ENCODE measurements around the gene GRAMD1A.

GRAMD1A gene

DNA sequence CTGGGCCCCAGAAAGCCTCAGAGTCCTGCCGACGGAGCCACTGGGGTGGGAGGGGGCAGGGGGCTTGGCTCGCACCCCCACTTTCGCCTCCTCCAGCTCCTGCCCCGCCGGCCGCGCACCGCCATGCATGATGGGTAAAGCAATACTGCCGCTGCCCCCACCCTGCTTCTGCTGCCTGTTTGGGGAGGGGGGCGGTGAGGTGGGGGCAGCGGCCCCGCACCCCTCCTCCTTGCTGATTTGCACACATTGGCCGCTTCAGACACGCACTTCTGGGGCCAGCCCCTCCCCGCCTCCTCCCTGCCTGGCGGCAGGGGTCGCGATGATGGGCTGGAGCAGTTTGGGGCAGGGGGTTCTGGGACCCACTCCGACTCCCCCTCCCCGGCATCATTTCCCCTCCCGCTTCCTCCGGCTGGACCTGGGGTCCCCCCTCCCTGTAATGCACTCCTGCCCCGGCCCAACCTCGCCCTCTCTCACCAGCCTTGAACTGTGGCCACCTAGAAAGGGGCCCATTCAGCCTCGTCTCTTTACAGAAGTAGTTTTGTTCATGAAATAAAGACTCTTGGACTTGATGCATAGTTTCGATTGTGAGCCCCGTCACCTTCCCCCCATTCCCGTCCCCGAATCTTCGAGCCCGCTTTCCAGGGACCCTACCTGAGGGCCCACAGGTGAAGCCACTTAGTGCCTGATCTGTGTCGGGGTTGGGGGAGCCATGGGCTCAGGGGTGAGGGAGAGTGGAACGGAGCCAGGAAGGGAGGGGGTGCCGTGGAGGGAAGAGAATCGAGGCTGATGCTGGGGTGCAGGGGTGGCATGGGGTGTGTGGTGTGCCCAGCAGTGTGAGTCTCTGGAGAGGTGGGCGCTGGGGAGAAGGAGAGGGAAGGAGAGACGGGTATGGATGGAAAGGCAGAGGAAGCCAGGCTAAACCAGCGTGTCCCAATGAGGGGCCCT is 40.0 kb downstream of the GRAMD1A start:
- H3K9me3 ChIP-seq (ENCODE audit: control insufficient read depth, insufficient read depth, low read depth, low read length): no peaks in the 10 kb centered on the region
- ChIA-PET POLR2A (interaction anchor here (0.6 kb wide), 1 partner anchor 8 kb away, joined by 6 read pairs; no protein-coding TSS in a partner anchor), CTCF (no interaction called here)
- H3K36me3 ChIP-seq (ENCODE audit: control insufficient read depth in 2 of 2, insufficient read depth in 1 of 2, low read length in 2 of 2): peaks cover 0 to 7% of the 10 kb centered on the region in 2 experiments; a peak in 1 of 3 replicates
- TF ChIP-seq SP2 (tag by site-specific recombination; IDR thresholded peaks at IDR 0.05) (peak; percentile 10; the same call in 1 of the 2 replicates), ZSCAN23 (tag by site-specific recombination; IDR thresholded peaks at IDR 0.05) (no peak), KLF16 (tag by site-specific recombination; IDR thresholded peaks at IDR 0.05) (no peak), ZNF239 (tag by site-specific recombination; IDR thresholded peaks at IDR 0.05) (no peak), ZNF600 (tag by site-specific recombination; IDR thresholded peaks at IDR 0.05) (0 out of 2 replicates have a peak, but pooled peaks have one; percentile 39), KLF8 (tag by site-specific recombination; IDR thresholded peaks at IDR 0.05) (peak; percentile 10; the same call in 1 of the 2 replicates), ZNF621 (tag by site-specific recombination; IDR thresholded peaks at IDR 0.05) (no peak), ZNF169 (tag by site-specific recombination; IDR thresholded peaks at IDR 0.05) (no peak), WT1 (tag by site-specific recombination; IDR thresholded peaks at IDR 0.05) (no peak), ZNF366 (tag by site-specific recombination; conservative IDR thresholded peaks at IDR 0.05) (no peak), ZNF112 (tag by site-specific recombination; IDR thresholded peaks at IDR 0.05) (no peak), ZNF623 (tag by site-specific recombination; IDR thresholded peaks at IDR 0.05) (no peak), ZNF302 (tag by site-specific recombination; IDR thresholded peaks at IDR 0.05; ENCODE audit: low read depth) (0 out of 2 replicates have a peak, but pooled peaks have one; percentile 48), KLF9 (tag by site-specific recombination; IDR thresholded peaks at IDR 0.05; ENCODE audit: low read depth) (no peak), ZNF560 (tag by site-specific recombination; IDR thresholded peaks at IDR 0.05; ENCODE audit: borderline replicate concordance) (no peak), OSR2 (tag by site-specific recombination; IDR thresholded peaks at IDR 0.05) (no peak), ZNF776 (tag by site-specific recombination; IDR thresholded peaks at IDR 0.05; ENCODE audit: borderline replicate concordance) (no peak), ZNF175 (tag by site-specific recombination; IDR thresholded peaks at IDR 0.05) (peak; percentile 76; the same call in 1 of the 2 replicates), ZNF473 (tag by site-specific recombination; IDR thresholded peaks at IDR 0.05) (peak; percentile 67), ZNF585B (tag by site-specific recombination; IDR thresholded peaks at IDR 0.05) (no peak), ZNF76 (tag by site-specific recombination; IDR thresholded peaks at IDR 0.05; ENCODE audit: borderline replicate concordance, low read depth) (peak; percentile 14; the same call in 1 of the 2 replicates), SETDB1 (IDR thresholded peaks at IDR 0.05; ENCODE audit: insufficient read length, low read length) (no peak)
- TF ChIP-seq, protein P1, sequence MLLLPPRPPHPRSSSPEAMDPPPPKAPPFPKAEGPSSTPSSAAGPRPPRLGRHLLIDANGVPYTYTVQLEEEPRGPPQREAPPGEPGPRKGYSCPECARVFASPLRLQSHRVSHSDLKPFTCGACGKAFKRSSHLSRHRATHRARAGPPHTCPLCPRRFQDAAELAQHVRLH (tag by site-specific recombination; IDR thresholded peaks at IDR 0.05): no peak
- TF ChIP-seq, protein P2, sequence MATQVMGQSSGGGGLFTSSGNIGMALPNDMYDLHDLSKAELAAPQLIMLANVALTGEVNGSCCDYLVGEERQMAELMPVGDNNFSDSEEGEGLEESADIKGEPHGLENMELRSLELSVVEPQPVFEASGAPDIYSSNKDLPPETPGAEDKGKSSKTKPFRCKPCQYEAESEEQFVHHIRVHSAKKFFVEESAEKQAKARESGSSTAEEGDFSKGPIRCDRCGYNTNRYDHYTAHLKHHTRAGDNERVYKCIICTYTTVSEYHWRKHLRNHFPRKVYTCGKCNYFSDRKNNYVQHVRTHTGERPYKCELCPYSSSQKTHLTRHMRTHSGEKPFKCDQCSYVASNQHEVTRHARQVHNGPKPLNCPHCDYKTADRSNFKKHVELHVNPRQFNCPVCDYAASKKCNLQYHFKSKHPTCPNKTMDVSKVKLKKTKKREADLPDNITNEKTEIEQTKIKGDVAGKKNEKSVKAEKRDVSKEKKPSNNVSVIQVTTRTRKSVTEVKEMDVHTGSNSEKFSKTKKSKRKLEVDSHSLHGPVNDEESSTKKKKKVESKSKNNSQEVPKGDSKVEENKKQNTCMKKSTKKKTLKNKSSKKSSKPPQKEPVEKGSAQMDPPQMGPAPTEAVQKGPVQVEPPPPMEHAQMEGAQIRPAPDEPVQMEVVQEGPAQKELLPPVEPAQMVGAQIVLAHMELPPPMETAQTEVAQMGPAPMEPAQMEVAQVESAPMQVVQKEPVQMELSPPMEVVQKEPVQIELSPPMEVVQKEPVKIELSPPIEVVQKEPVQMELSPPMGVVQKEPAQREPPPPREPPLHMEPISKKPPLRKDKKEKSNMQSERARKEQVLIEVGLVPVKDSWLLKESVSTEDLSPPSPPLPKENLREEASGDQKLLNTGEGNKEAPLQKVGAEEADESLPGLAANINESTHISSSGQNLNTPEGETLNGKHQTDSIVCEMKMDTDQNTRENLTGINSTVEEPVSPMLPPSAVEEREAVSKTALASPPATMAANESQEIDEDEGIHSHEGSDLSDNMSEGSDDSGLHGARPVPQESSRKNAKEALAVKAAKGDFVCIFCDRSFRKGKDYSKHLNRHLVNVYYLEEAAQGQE (tag by site-specific recombination; IDR thresholded peaks at IDR 0.05): no peak
- TF ChIP-seq, protein P3, sequence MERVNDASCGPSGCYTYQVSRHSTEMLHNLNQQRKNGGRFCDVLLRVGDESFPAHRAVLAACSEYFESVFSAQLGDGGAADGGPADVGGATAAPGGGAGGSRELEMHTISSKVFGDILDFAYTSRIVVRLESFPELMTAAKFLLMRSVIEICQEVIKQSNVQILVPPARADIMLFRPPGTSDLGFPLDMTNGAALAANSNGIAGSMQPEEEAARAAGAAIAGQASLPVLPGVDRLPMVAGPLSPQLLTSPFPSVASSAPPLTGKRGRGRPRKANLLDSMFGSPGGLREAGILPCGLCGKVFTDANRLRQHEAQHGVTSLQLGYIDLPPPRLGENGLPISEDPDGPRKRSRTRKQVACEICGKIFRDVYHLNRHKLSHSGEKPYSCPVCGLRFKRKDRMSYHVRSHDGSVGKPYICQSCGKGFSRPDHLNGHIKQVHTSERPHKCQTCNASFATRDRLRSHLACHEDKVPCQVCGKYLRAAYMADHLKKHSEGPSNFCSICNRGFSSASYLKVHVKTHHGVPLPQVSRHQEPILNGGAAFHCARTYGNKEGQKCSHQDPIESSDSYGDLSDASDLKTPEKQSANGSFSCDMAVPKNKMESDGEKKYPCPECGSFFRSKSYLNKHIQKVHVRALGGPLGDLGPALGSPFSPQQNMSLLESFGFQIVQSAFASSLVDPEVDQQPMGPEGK (tag by site-specific recombination; IDR thresholded peaks at IDR 0.05): peak; percentile 57
- TF ChIP-seq, protein P4, sequence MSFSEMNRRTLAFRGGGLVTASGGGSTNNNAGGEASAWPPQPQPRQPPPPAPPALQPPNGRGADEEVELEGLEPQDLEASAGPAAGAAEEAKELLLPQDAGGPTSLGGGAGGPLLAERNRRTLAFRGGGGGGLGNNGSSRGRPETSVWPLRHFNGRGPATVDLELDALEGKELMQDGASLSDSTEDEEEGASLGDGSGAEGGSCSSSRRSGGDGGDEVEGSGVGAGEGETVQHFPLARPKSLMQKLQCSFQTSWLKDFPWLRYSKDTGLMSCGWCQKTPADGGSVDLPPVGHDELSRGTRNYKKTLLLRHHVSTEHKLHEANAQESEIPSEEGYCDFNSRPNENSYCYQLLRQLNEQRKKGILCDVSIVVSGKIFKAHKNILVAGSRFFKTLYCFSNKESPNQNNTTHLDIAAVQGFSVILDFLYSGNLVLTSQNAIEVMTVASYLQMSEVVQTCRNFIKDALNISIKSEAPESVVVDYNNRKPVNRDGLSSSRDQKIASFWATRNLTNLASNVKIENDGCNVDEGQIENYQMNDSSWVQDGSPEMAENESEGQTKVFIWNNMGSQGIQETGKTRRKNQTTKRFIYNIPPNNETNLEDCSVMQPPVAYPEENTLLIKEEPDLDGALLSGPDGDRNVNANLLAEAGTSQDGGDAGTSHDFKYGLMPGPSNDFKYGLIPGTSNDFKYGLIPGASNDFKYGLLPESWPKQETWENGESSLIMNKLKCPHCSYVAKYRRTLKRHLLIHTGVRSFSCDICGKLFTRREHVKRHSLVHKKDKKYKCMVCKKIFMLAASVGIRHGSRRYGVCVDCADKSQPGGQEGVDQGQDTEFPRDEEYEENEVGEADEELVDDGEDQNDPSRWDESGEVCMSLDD (tag by site-specific recombination; IDR thresholded peaks at IDR 0.05): peak; percentile 56; the same call in 1 of the 2 replicates
- TF ChIP-seq, protein P5, sequence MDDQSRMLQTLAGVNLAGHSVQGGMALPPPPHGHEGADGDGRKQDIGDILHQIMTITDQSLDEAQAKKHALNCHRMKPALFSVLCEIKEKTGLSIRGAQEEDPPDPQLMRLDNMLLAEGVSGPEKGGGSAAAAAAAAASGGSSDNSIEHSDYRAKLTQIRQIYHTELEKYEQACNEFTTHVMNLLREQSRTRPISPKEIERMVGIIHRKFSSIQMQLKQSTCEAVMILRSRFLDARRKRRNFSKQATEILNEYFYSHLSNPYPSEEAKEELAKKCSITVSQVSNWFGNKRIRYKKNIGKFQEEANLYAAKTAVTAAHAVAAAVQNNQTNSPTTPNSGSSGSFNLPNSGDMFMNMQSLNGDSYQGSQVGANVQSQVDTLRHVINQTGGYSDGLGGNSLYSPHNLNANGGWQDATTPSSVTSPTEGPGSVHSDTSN (CRISPR knock-in tag; IDR thresholded peaks at IDR 0.05): no peak
- no peak overlapping the region for H3K27ac ChIP-seq (ENCODE audit: extremely low read depth, low read depth, low read length)
- H3K4me3 ChIP-seq (ENCODE audit: low read depth, low read length): no peak overlapping the region
- no peaks in the 10 kb centered on the region for H3K4me1 ChIP-seq (ENCODE audit: control insufficient read depth, insufficient read depth, low read length)
